Naive thymus-derived CD4-positive, alpha-beta T cell (primary cell): Measurements from ENCODE around the gene MAP3K1. TPM values are rescaled to one million over a fixed set of nuclear protein-coding genes. Genes with fewer than 3 reads are reported as not detected.

ENCODE experiments used
- ATAC-seq: fragments of 150-1000 bp; cut with Tn5 transposase; 2 replicates; pipeline ENCODE4 v1.10.0; 2021; ENCODE audit warnings: mild to moderate bottlenecking, moderate library complexity
- CTCF ChIA-PET: fragments of 350-600 bp; sonication (Branson Sonifier 250); formaldehyde crosslinking; loops from one replicate; lab custom pipeline; 2021; ENCODE audit warnings: antibody characterized with exemption; lab: Charles Lee
- POLR2A ChIA-PET: fragments of 350-600 bp; sonication (Branson Sonifier 250); formaldehyde crosslinking; loops from one replicate; lab custom pipeline; 2021; ENCODE audit warnings: antibody characterized with exemption, inconsistent platforms; lab: Charles Lee
- DNase-seq, 9 donors: peaks; one replicate each; pipeline versions ENCODE4 v3.0.0 to v3.0.0-alpha.2; 2020 to 2022; ENCODE audit warnings: mixed read lengths in 1 of 9
- H3K27ac ChIP-seq: one replicate; pipeline ENCODE4 v1.7.0; 2013; ENCODE audit warnings: mild to moderate bottlenecking, low read depth, low read length, moderate library complexity
- H3K27me3 ChIP-seq, 2 donors: one replicate each; pipeline ENCODE4 v1.7.0; 2013; ENCODE audit warnings: low read length in 2 of 2, mild to moderate bottlenecking in 2 of 2, moderate library complexity in 2 of 2; ENCODE audit not compliant: control insufficient read depth in 2 of 2, insufficient read depth in 2 of 2
- H3K36me3 ChIP-seq, 3 experiments: 1 replicate in 2 of 3; 2 replicates in 1 of 3; pipeline ENCODE4 v1.7.0; 2013; ENCODE audit warnings: low read length in 3 of 3, mild to moderate bottlenecking in 3 of 3, moderate library complexity in 1 of 3; ENCODE audit not compliant: insufficient read depth in 3 of 3, control insufficient read depth in 2 of 3
- H3K4me1 ChIP-seq, 2 donors: one replicate each; pipeline ENCODE4 v1.7.0; 2013; ENCODE audit warnings: low read length in 2 of 2, mild to moderate bottlenecking in 2 of 2, moderate library complexity in 1 of 2; ENCODE audit not compliant: control insufficient read depth in 2 of 2, insufficient read depth in 2 of 2
- H3K4me3 ChIP-seq: 2 replicates; pipeline ENCODE4 v1.7.0; 2013; ENCODE audit warnings: mild to moderate bottlenecking, low read length
- H3K9me3 ChIP-seq, 3 experiments: 1 replicate in 2 of 3; 2 replicates in 1 of 3; pipeline ENCODE4 v1.7.0; 2013; ENCODE audit warnings: low read length in 3 of 3; ENCODE audit not compliant: control insufficient read depth in 2 of 3
- H3K27ac Mint-ChIP-seq, 9 donors: one replicate each; pipeline ENCODE4 v1.8.0; 2020 to 2022; ENCODE audit warnings: mixed read lengths in 9 of 9, mild to moderate bottlenecking in 8 of 9, moderate library complexity in 5 of 9, inconsistent platforms in 2 of 9
- H3K27me3 Mint-ChIP-seq, 5 donors: one replicate each; pipeline ENCODE4 v1.8.0; 2021 to 2022; ENCODE audit warnings: mixed read lengths in 5 of 5, mild to moderate bottlenecking in 1 of 5
- H3K36me3 Mint-ChIP-seq, 5 donors: one replicate each; pipeline ENCODE4 v1.8.0; 2020 to 2022; ENCODE audit warnings: mixed read lengths in 5 of 5, mild to moderate bottlenecking in 3 of 5, inconsistent platforms in 1 of 5
- H3K4me1 Mint-ChIP-seq, 7 donors: one replicate each; pipeline ENCODE4 v1.8.0; 2020 to 2022; ENCODE audit warnings: mixed read lengths in 7 of 7, mild to moderate bottlenecking in 3 of 7, inconsistent platforms in 1 of 7
- H3K4me3 Mint-ChIP-seq, 10 donors: one replicate each; pipeline ENCODE4 v1.8.0; 2020 to 2022; ENCODE audit warnings: mild to moderate bottlenecking in 10 of 10, mixed read lengths in 10 of 10, moderate library complexity in 6 of 10, inconsistent platforms in 2 of 10
- H3K9me3 Mint-ChIP-seq, 11 donors: one replicate each; pipeline ENCODE4 v1.8.0; 2020 to 2022; ENCODE audit warnings: mixed read lengths in 11 of 11, mild to moderate bottlenecking in 4 of 11, inconsistent platforms in 1 of 11, moderate library complexity in 1 of 11
- intact Hi-C, 2 donors: fragments of 100-400 bp; cut with micrococcal nuclease; formaldehyde crosslinking; loops; one replicate each; pipeline ENCODE4 v1.15.1; 2023
- polyA plus RNA-seq, 2 donors: library from polyadenylated mRNA; unstranded; fragments of 300-500 nt; fragmentation: Illumina TruSeq; gene quantifications; one replicate each; pipeline ENCODE4 v1.2.3, GENCODE V29; 2021
- total RNA-seq, 6 experiments: library from RNA in 5 of 6; stranded (reverse) in 5 of 6; gene quantifications; 1 replicate in 5 of 6; 2 replicates in 1 of 6; pipeline ENCODE4 v1.2.3 and lab custom pipeline; 2021 to 2026

Gene MAP3K1
- total and polyA plus RNA-seq, 7 experiments from 2014 or later = 43.0 to 85.4 (median 61.8) TPM

- H3K36me3 ChIP-seq = peaks cover 25 to 57% (median 27%) of the 10 kb centered on the region in 3 experiments
- no peak overlapping the region for H3K4me3 ChIP-seq
- CTCF ChIA-PET = interaction anchor here (0.6 kb wide), 1 partner anchor 1038 kb away, joined by 4 read pairs; no protein-coding TSS in a partner anchor
- H3K9me3 Mint-ChIP-seq = no peaks in the 10 kb centered on the region
- peaks cover 0 to 54% (median 28%) of the 10 kb centered on the region in 5 donors for H3K36me3 Mint-ChIP-seq
- H3K4me1 Mint-ChIP-seq = no peaks in the 10 kb centered on the region
- ATAC-seq (no peak), DNase-seq (no peak)
- no peak overlapping the region for H3K27ac ChIP-seq
- no peaks in the 10 kb centered on the region for H3K4me1 ChIP-seq
- no peaks in the 10 kb centered on the region for H3K27me3 Mint-ChIP-seq
- H3K9me3 ChIP-seq = no peaks in the 10 kb centered on the region
- intact Hi-C loops = no loop called here
- H3K27ac Mint-ChIP-seq = no peak overlapping the region
- H3K27me3 ChIP-seq = no peaks in the 10 kb centered on the region
- H3K4me3 Mint-ChIP-seq = no peak overlapping the region
- POLR2A ChIA-PET = no interaction called here
These were observed 119.0 kb downstream of the MAP3K1 start for GRCh38 chr5:56934325-56934724.

- no peak overlapping the region for H3K27ac ChIP-seq
- no peaks in the 10 kb centered on the region for H3K9me3 ChIP-seq
- no peak overlapping the region for H3K4me3 Mint-ChIP-seq
- ChIA-PET CTCF (no interaction called here), POLR2A (no interaction called here)
- peaks cover 5 to 63% (median 32%) of the 10 kb centered on the region in 5 donors for H3K36me3 Mint-ChIP-seq
- DNase-seq (no peak), ATAC-seq (no peak)
- H3K4me3 ChIP-seq = no peak overlapping the region
- H3K27ac Mint-ChIP-seq = no peak overlapping the region
- no peaks in the 10 kb centered on the region for H3K9me3 Mint-ChIP-seq
- no peaks in the 10 kb centered on the region for H3K27me3 ChIP-seq
- H3K4me1 Mint-ChIP-seq = peaks cover 0 to 15% (median 6%) of the 10 kb centered on the region in 7 donors
- peaks cover 20 to 81% (median 22%) of the 10 kb centered on the region in 3 experiments for H3K36me3 ChIP-seq
- no peaks in the 10 kb centered on the region for H3K4me1 ChIP-seq
- intact Hi-C loops = no loop called here
- H3K27me3 Mint-ChIP-seq = no peaks in the 10 kb centered on the region
These were observed 123.5 kb downstream of the MAP3K1 start for GRCh38 chr5:56938858-56939257.

- H3K4me3 ChIP-seq = no peak overlapping the region
- intact Hi-C loops = no loop called here
- H3K27me3 ChIP-seq = no peaks in the 10 kb centered on the region
- H3K4me1 Mint-ChIP-seq = peaks cover 0 to 20% (median 9%) of the 10 kb centered on the region in 7 donors
- H3K4me1 ChIP-seq = no peaks in the 10 kb centered on the region
- H3K9me3 Mint-ChIP-seq = no peaks in the 10 kb centered on the region
- no peak overlapping the region for H3K27ac ChIP-seq
- H3K36me3 Mint-ChIP-seq = peaks cover 5 to 61% (median 32%) of the 10 kb centered on the region in 5 donors
- no peaks in the 10 kb centered on the region for H3K9me3 ChIP-seq
- peaks cover 8 to 74% (median 12%) of the 10 kb centered on the region in 3 experiments for H3K36me3 ChIP-seq
- DNase-seq = no peak
- ChIA-PET CTCF (no interaction called here), POLR2A (no interaction called here)
- H3K4me3 Mint-ChIP-seq = no peak overlapping the region
- H3K27ac Mint-ChIP-seq = no peak overlapping the region
- H3K27me3 Mint-ChIP-seq = no peaks in the 10 kb centered on the region
- ATAC-seq = no peak
These were observed 126.6 kb downstream of the MAP3K1 start for GRCh38 chr5:56941981-56942380.

Other genes with a start within 250 kb of the MAP3K1 start
- 1 to 10 TPM; 3.7 to 9.7 (median 6.6) TPM for gene SETD9, start 94.0 kb downstream of the MAP3K1 start, total RNA-seq
- 10 to 100 TPM; 11.3 to 11.4 TPM for gene SETD9, start 94.0 kb downstream of the MAP3K1 start, polyA plus RNA-seq
- gene MIER3, start 136.6 kb downstream of the MAP3K1 start, total RNA-seq = 10 to 100 TPM; 14.9 to 35.0 (median 26.2) TPM
- gene MIER3, start 136.6 kb downstream of the MAP3K1 start, polyA plus RNA-seq = 10 to 100 TPM in 1 of 2 donors, 1 to 10 TPM in 1; 5.5 to 10.8 TPM